HEK293 (cell line): ENCODE measurements around the gene LMNTD2.
"Not testable (repeated sequence)": the region's sequence is repeated elsewhere in the genome, so short reads cannot be mapped to it uniquely, and the experiment has no call there.

Experiments
- CTCF ChIA-PET: fragments of 350-600 bp; formaldehyde crosslinking; extraction: SDS; loops from one replicate; lab custom pipeline; 2021; ENCODE audit warnings: antibody characterized with exemption; lab: Yijun Ruan, JAX
- POLR2A ChIA-PET: fragments of 300-600 bp; formaldehyde crosslinking; extraction: SDS; loops from one replicate; lab custom pipeline; 2020; ENCODE audit warnings: antibody characterized with exemption, inconsistent platforms; lab: Yijun Ruan, JAX
- H3K27ac ChIP-seq: fragments of 200-500 bp; sonication (Bioruptor generic); 2 replicates; pipeline ENCODE4 v1.5.1; 2014; ENCODE audit warnings: low read depth, low read length, control low read depth, inconsistent platforms; ENCODE audit errors: extremely low read depth
- H3K36me3 ChIP-seq, 2 experiments: fragments of 200-500 bp in 1 of 2; sonication (Bioruptor generic) in 1 of 2; 1 replicate in 1 of 2; 2 replicates in 1 of 2; pipeline ENCODE4 v1.5.1; 2014 to 2017; ENCODE audit warnings: inconsistent platforms in 2 of 2, low read length in 2 of 2; ENCODE audit not compliant: control insufficient read depth in 2 of 2, insufficient read depth in 1 of 2
- H3K4me1 ChIP-seq: fragments of 200-500 bp; sonication (Bioruptor generic); 2 replicates; pipeline ENCODE4 v1.5.1; 2014; ENCODE audit warnings: mild to moderate bottlenecking, low read length, inconsistent platforms; ENCODE audit not compliant: control insufficient read depth, insufficient read depth
- H3K4me3 ChIP-seq: 2 replicates; pipeline ENCODE4 v1.5.1; 2011; ENCODE audit warnings: low read depth, mild to moderate bottlenecking, control low read depth, low read length, moderate library complexity
- H3K9me3 ChIP-seq: fragments of 200-500 bp; sonication (Bioruptor generic); 2 replicates; pipeline ENCODE4 v1.5.1; 2014; ENCODE audit warnings: low read depth, low read length, inconsistent platforms; ENCODE audit not compliant: control insufficient read depth, insufficient read depth
- EGR2 ChIP-seq: fragments of 450-650 bp; formaldehyde crosslinking; IDR thresholded peaks from 2 replicates; pipeline ENCODE4 v1.5.1; 2016; ENCODE audit warnings: low read depth, missing biosample characterization, missing genetic modification characterization
- GLIS1 ChIP-seq: fragments of 450-650 bp; formaldehyde crosslinking; IDR thresholded peaks from 2 replicates; pipeline ENCODE4 v1.5.1; 2016; ENCODE audit warnings: missing biosample characterization, missing genetic modification characterization
- MZF1 ChIP-seq: fragments of 450-650 bp; formaldehyde crosslinking; IDR thresholded peaks from 2 replicates; pipeline ENCODE4 v1.5.1; 2017; ENCODE audit warnings: missing biosample characterization, missing genetic modification characterization, borderline replicate concordance
- SCRT1 ChIP-seq: fragments of 450-650 bp; formaldehyde crosslinking; IDR thresholded peaks from 2 replicates; pipeline ENCODE4 v1.5.1; 2016; ENCODE audit warnings: missing biosample characterization, missing genetic modification characterization, borderline replicate concordance
- ZFHX2 ChIP-seq: fragments of 450-650 bp; formaldehyde crosslinking; conservative IDR thresholded peaks from 2 replicates; pipeline ENCODE4 v1.5.1; 2016; ENCODE audit warnings: missing biosample characterization, missing genetic modification characterization
- ZIC2 ChIP-seq: fragments of 450-650 bp; formaldehyde crosslinking; IDR thresholded peaks from 2 replicates; pipeline ENCODE4 v1.5.1; 2016; ENCODE audit warnings: missing biosample characterization, missing genetic modification characterization
- ZNF266 ChIP-seq: fragments of 450-650 bp; formaldehyde crosslinking; IDR thresholded peaks from 2 replicates; pipeline ENCODE4 v1.5.1; 2016; ENCODE audit warnings: missing biosample characterization, missing genetic modification characterization, low read depth
- ZNF335 ChIP-seq: fragments of 450-650 bp; formaldehyde crosslinking; conservative IDR thresholded peaks from 2 replicates; pipeline ENCODE4 v1.5.1; 2016; ENCODE audit warnings: missing biosample characterization, missing genetic modification characterization
- ZNF341 ChIP-seq: fragments of 450-650 bp; formaldehyde crosslinking; IDR thresholded peaks from 2 replicates; pipeline ENCODE4; 2016; ENCODE audit warnings: low read depth, missing biosample characterization, missing genetic modification characterization
- ZNF423 ChIP-seq: fragments of 450-650 bp; formaldehyde crosslinking; IDR thresholded peaks from 2 replicates; pipeline ENCODE4 v1.5.1; 2016; ENCODE audit warnings: missing biosample characterization, missing genetic modification characterization
- ZNF501 ChIP-seq: fragments of 450-650 bp; formaldehyde crosslinking; IDR thresholded peaks from 2 replicates; pipeline ENCODE4 v1.5.1; 2016; ENCODE audit warnings: missing biosample characterization, missing genetic modification characterization
- ZNF560 ChIP-seq: fragments of 450-650 bp; formaldehyde crosslinking; IDR thresholded peaks from 2 replicates; pipeline ENCODE4 v1.5.1; 2017; ENCODE audit warnings: missing biosample characterization, missing genetic modification characterization, borderline replicate concordance
- ZNF629 ChIP-seq: fragments of 450-650 bp; formaldehyde crosslinking; IDR thresholded peaks from 2 replicates; pipeline ENCODE4 v1.5.1; 2017; ENCODE audit warnings: missing biosample characterization, missing genetic modification characterization
- ZNF785 ChIP-seq: fragments of 450-650 bp; formaldehyde crosslinking; IDR thresholded peaks from 2 replicates; pipeline ENCODE4 v1.5.1; 2016; ENCODE audit warnings: missing biosample characterization, missing genetic modification characterization
- ZNF791 ChIP-seq: fragments of 450-650 bp; formaldehyde crosslinking; IDR thresholded peaks from 2 replicates; pipeline ENCODE4 v1.5.1; 2016; ENCODE audit warnings: missing biosample characterization, missing genetic modification characterization
- TF ChIP-seq, protein P1 (sequence below): fragments of 450-650 bp; formaldehyde crosslinking; IDR thresholded peaks from 2 replicates; pipeline ENCODE4 v1.5.1; 2017; ENCODE audit warnings: missing biosample characterization, missing genetic modification characterization
- TF ChIP-seq, protein P2 (sequence below): fragments of 450-650 bp; formaldehyde crosslinking; IDR thresholded peaks from 2 replicates; pipeline ENCODE4 v1.5.1; 2016; ENCODE audit warnings: missing biosample characterization, missing genetic modification characterization
- TF ChIP-seq, protein P3 (sequence below): fragments of 450-650 bp; formaldehyde crosslinking; IDR thresholded peaks from 2 replicates; pipeline ENCODE4 v1.5.1; 2016; ENCODE audit warnings: missing biosample characterization, missing genetic modification characterization, low read depth

LMNTD2 gene

DNA sequence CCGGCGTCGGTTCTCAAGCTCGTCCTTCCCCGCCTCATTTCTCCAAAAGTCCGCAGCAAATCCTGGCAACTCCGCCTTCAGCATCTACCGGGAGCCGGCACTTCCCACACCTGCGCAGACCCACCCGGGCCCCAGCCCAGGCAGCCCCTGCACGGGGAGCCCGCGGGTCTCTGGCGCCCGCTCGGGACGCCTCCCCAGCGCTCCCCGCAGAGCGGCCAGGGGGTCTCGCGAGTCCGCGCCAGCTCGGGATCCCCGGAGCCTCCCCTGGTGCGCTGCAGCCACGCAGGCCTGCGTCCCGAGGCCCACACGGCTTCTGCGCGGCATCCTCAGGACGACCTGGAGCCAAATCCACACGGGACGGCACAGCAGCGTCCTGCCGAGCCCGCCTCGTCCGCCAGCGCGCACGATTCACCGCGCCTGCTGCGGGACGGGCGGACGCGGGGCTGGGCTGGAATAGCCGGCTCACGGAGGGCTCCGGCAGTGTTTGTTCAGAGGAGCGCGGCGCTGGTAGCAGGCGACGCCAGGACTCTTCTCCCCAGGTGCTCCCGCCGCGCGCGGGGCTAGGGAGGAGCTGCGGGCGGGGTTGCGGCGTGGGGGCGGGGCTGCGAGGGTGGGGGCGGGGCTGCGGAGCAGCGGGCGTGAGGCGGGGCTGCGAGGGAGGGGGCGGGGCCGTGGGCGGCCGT, 14.9 kb upstream of the LMNTD2 start (continued):
- TF ChIP-seq ZNF341 (tag by site-specific recombination) (peak; percentile 37; the same call in 1 of the 2 replicates), GLIS1 (tag by site-specific recombination) (peak; percentile 40), ZNF501 (no peak), ZNF791 (tag by site-specific recombination) (no peak), ZIC2 (tag by site-specific recombination) (peak; percentile 66), ZNF423 (no peak)

DNA sequence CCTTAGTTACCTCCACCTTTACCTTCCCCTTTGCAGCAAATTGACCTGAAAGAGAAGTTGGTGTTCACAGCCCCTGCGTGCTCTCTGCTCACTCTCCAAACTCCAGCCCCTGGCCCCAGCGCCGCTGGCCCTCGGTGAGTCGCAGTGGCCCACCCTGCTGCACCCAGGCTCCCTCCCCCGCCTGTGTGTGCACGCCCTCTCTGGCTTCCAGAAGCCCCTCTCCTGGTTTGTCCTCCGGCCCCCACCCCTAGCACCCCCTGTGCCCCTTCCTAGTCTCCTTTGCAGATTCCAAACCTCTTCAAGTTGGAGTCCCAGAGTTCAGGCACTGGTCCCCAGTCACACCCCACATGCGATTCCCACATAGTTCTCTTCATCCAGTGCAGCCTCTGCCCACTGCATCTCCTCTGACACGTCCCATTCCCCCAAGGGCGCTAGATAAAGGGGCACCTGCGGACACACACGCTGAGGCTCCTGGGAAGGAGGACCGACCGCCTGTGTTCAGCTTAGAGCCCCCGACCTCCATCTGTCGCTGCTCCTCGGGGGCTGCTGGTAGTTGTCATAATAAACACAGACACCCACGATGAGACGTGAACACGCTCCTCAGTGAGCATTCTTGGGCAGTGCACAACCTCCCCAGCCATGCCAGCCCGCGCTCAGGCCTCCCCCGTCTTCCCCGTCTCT, 14.2 kb upstream of the LMNTD2 start:
- POLR2A ChIA-PET = interaction anchor here (1.4 to 2.0 kb wide), 3 partner anchors 9 to 14 kb away, joined by 10 to 28 read pairs (median 13); no protein-coding TSS in a partner anchor
- no peak overlapping the region for H3K27ac ChIP-seq
- H3K9me3 ChIP-seq = no peaks in the 10 kb centered on the region
- H3K4me1 ChIP-seq = peaks cover 5% of the 10 kb centered on the region
- CTCF ChIA-PET = no interaction called here
- peaks cover 0 to 16% of the 10 kb centered on the region in 2 experiments; a peak in 1 of 3 replicates for H3K36me3 ChIP-seq
- peak overlapping the region; percentile 56 for H3K4me3 ChIP-seq
- 0 out of 2 replicates have a peak, but pooled peaks have one; percentile 19 for TF ChIP-seq SCRT1
- TF ChIP-seq ZNF501 = no peak
- TF ChIP-seq ZNF629 (tag by site-specific recombination) = no peak
- TF ChIP-seq, protein P1, sequence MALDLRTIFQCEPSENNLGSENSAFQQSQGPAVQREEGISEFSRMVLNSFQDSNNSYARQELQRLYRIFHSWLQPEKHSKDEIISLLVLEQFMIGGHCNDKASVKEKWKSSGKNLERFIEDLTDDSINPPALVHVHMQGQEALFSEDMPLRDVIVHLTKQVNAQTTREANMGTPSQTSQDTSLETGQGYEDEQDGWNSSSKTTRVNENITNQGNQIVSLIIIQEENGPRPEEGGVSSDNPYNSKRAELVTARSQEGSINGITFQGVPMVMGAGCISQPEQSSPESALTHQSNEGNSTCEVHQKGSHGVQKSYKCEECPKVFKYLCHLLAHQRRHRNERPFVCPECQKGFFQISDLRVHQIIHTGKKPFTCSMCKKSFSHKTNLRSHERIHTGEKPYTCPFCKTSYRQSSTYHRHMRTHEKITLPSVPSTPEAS (tag by site-specific recombination) = no peak
- TF ChIP-seq EGR2 (tag by site-specific recombination) = peak; percentile 61
- TF ChIP-seq ZFHX2 (tag by site-specific recombination) = peak; percentile 45; the same call in 1 of the 2 replicates
- TF ChIP-seq ZNF266 (tag by site-specific recombination) = no peak
- TF ChIP-seq ZNF785 (tag by site-specific recombination) = no peak
- TF ChIP-seq MZF1 (tag by site-specific recombination) = no peak
- TF ChIP-seq, protein P2, sequence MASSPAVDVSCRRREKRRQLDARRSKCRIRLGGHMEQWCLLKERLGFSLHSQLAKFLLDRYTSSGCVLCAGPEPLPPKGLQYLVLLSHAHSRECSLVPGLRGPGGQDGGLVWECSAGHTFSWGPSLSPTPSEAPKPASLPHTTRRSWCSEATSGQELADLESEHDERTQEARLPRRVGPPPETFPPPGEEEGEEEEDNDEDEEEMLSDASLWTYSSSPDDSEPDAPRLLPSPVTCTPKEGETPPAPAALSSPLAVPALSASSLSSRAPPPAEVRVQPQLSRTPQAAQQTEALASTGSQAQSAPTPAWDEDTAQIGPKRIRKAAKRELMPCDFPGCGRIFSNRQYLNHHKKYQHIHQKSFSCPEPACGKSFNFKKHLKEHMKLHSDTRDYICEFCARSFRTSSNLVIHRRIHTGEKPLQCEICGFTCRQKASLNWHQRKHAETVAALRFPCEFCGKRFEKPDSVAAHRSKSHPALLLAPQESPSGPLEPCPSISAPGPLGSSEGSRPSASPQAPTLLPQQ = no peak
- no peak for TF ChIP-seq ZNF560 (tag by site-specific recombination)
- TF ChIP-seq, protein P3, sequence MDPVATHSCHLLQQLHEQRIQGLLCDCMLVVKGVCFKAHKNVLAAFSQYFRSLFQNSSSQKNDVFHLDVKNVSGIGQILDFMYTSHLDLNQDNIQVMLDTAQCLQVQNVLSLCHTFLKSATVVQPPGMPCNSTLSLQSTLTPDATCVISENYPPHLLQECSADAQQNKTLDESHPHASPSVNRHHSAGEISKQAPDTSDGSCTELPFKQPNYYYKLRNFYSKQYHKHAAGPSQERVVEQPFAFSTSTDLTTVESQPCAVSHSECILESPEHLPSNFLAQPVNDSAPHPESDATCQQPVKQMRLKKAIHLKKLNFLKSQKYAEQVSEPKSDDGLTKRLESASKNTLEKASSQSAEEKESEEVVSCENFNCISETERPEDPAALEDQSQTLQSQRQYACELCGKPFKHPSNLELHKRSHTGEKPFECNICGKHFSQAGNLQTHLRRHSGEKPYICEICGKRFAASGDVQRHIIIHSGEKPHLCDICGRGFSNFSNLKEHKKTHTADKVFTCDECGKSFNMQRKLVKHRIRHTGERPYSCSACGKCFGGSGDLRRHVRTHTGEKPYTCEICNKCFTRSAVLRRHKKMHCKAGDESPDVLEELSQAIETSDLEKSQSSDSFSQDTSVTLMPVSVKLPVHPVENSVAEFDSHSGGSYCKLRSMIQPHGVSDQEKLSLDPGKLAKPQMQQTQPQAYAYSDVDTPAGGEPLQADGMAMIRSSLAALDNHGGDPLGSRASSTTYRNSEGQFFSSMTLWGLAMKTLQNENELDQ (tag by site-specific recombination) = no peak

DNA sequence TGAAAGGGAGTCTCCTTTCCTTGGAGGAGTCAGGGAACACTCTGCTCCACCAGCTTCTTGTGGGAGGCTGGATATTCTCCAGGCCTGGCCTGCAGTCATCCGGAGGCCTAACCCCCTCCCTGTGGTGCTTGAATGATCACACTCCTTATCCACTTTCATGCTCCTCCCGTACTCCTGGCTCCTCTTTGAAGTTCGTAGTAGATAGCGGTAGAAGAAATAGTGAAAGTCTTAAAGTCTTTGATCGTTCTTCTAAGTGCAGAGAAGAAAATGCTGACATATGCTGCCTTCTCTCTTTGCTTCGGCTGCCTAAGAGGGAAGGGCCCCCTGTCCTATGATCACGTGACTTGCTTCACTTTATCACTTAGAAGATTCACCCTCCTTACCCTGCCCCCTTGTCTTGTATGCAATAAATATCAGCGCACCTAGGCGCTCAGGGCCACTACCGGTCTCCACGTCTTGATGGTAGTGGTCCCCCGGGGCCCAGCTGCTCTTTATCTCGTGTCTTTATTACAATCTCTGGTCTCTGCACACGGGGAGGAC, 13.6 kb upstream of the LMNTD2 start:
- CTCF ChIA-PET, H3K4me3 ChIP-seq, H3K27ac ChIP-seq, H3K36me3 ChIP-seq, H3K4me1 ChIP-seq, POLR2A ChIA-PET, H3K9me3 ChIP-seq: not testable (repeated sequence)
- TF ChIP-seq ZNF335 (tag by site-specific recombination) = 0 out of 2 replicates have a peak, but pooled peaks have one; percentile 25
- peak; percentile 13; the same call in 1 of the 2 replicates for TF ChIP-seq ZIC2 (tag by site-specific recombination)
